Measurements from ENCODE around the gene TP53BP2. TPM values are rescaled to one million over a fixed set of nuclear protein-coding genes. Genes with fewer than 3 reads are reported as not detected.

Gene TP53BP2
- total and polyA plus RNA-seq, 10 of the 15 experiments (the other 5 are each of a cell fraction or from before 2014, with no cell fraction given) = 1.6 to 13.7 (median 5.6) TPM

DNA sequence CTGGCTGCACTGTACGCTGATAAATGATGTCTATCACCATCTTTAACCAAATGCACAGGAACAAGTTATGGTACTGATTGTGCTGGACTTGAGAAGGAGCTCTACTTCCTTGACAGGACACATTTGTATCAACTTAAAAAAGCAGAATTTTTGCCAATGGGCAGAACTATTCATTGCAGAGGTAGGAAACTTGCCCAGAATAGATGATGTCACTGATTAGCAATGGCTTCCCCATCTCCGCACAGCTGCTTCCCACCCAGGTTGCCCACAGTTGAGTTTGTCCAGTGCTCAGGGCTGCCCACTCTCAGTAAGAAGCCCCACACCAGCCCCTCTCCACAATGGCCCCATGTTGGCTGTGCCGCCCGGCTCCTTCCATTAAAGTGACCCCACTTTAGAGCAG is 100.0 kb downstream of the TP53BP2 start:
- WGBS (ENCODE audit: insufficient coverage, insufficient replicate concordance, low lambda C conversion rate, missing lambda C conversion rate) = 100% methylated on average over 4 of the region's 4 CpGs
- RAD21 ChIA-PET (ENCODE audit: unreplicated experiment) = no interaction called here
- H3K79me2 ChIP-seq (ENCODE audit: control insufficient read depth, insufficient read depth, low read length) = no peaks in the 10 kb centered on the region
- ATAC-seq (no peak), FAIRE-seq (no peak), DNase-seq (ENCODE audit: low read depth, low spot score) (no peak)
- H3K36me3 ChIP-seq (ENCODE audit: control insufficient read depth in 2 of 2, insufficient read depth in 2 of 2, low read length in 1 of 2) = no peaks in the 10 kb centered on the region; a peak in 2 of 4 replicates
- H4K20me1 ChIP-seq (ENCODE audit: control insufficient read depth, insufficient read depth) = no peaks in the 10 kb centered on the region
- H3K4me1 ChIP-seq (ENCODE audit: control insufficient read depth, insufficient read depth, low read length) = peaks cover 6% of the 10 kb centered on the region
- BruUV-seq (replicated peaks) = no TSS peak
- H3K4me3 ChIP-seq = no peak overlapping the region
- no peak overlapping the region for H3K9ac ChIP-seq (ENCODE audit: control insufficient read depth, insufficient read depth, low read length)
- POLR2A ChIA-PET = interaction anchor here (0.7 kb wide), 1 partner anchor 9 kb away, joined by 10 read pairs; no protein-coding TSS in a partner anchor
- in situ Hi-C loops (cut with MboI) (no loop called here), intact Hi-C loops (cut with micrococcal nuclease; ENCODE audit: unreplicated experiment) (no loop called here)
- no peak overlapping the region for H3K27ac ChIP-seq (ENCODE audit: control insufficient read depth, insufficient read depth)
- CTCF ChIA-PET = interaction anchor here (0.6 to 1.8 kb wide), 5 partner anchors 8 to 69 kb away, joined by 3 to 13 read pairs (median 4); no protein-coding TSS in a partner anchor
- no peak overlapping the region for H2AFZ ChIP-seq (ENCODE audit: control insufficient read depth, low read depth, low read length)
- TF ChIP-seq ATF7 (IDR thresholded peaks at IDR 0.05; ENCODE audit: low read depth) = no peak
- TF ChIP-seq ZNF207 (IDR thresholded peaks at IDR 0.05; ENCODE audit: borderline replicate concordance) = no peak
- TF ChIP-seq SP1 (IDR thresholded peaks at IDR 0.05; ENCODE audit: low read depth, low read length) = no peak
- no peak for TF ChIP-seq RFX5 (IDR thresholded peaks at IDR 0.05; ENCODE audit: low read depth, low read length)
- no peak for TF ChIP-seq TCF7 (IDR thresholded peaks at IDR 0.05; ENCODE audit: borderline replicate concordance)
- no peak for TF ChIP-seq MEF2A (IDR thresholded peaks at IDR 0.05; ENCODE audit: insufficient read depth, low read depth, low read length)
- no peak for TF ChIP-seq JUND (IDR thresholded peaks at IDR 0.05; ENCODE audit: low read depth, low read length)
- TF ChIP-seq HCFC1 (IDR thresholded peaks at IDR 0.05; ENCODE audit: low read length) = no peak
- TF ChIP-seq HDAC2 (IDR thresholded peaks at IDR 0.05) = no peak
- TF ChIP-seq POLR2A (IDR thresholded peaks at IDR 0.05; ENCODE audit: low read depth, low read length) = no peak
- TF ChIP-seq CBX3 (IDR thresholded peaks at IDR 0.05; ENCODE audit: borderline replicate concordance, low read depth) = no peak
- TF ChIP-seq IKZF1 (conservative IDR thresholded peaks at IDR 0.05) = no peak
- TF ChIP-seq MYC (IDR thresholded peaks at IDR 0.05; ENCODE audit: insufficient read depth, insufficient read length, insufficient replicate concordance, low read length, severe bottlenecking) = no peak
- TF ChIP-seq IKZF2 (IDR thresholded peaks at IDR 0.05) = no peak
- no peak for TF ChIP-seq FOXK2 (IDR thresholded peaks at IDR 0.05)
- TF ChIP-seq, protein P1, sequence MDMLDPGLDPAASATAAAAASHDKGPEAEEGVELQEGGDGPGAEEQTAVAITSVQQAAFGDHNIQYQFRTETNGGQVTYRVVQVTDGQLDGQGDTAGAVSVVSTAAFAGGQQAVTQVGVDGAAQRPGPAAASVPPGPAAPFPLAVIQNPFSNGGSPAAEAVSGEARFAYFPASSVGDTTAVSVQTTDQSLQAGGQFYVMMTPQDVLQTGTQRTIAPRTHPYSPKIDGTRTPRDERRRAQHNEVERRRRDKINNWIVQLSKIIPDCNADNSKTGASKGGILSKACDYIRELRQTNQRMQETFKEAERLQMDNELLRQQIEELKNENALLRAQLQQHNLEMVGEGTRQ (IDR thresholded peaks at IDR 0.05; ENCODE audit: borderline replicate concordance, low read depth, low read length) = no peak
- no peak for TF ChIP-seq POLR2AphosphoS2 (IDR thresholded peaks at IDR 0.05; ENCODE audit: low read depth, low read length)
- no peaks in the 10 kb centered on the region for H3K9me3 ChIP-seq (replicated peaks; ENCODE audit: control insufficient read depth, insufficient read depth, low read length)
- SMC1A ChIA-PET (ENCODE audit: uncharacterized antibody, unreplicated experiment) = interaction anchor here (1.1 to 1.5 kb wide), 3 partner anchors 19 to 52 kb away, joined by 3 to 4 read pairs (median 3); no protein-coding TSS in a partner anchor
- H3K27me3 ChIP-seq (replicated peaks in 1 of 2; ENCODE audit: control insufficient read depth in 2 of 2, insufficient read depth in 2 of 2, low read length in 1 of 2) = no peaks in the 10 kb centered on the region
- H3K4me2 ChIP-seq (ENCODE audit: control insufficient read depth, insufficient read depth) = no peak overlapping the region

All from GM12878 (cell line).